MM.1S (cell line): ENCODE measurements around the gene CDKN2D.

ENCODE experiments used
- DNase-seq: peaks from one replicate; pipeline ENCODE4 v3.0.0-alpha.2; 2015
- H2AFZ ChIP-seq: fragments of 300-600 bp; sonication (generic); 2 replicates; pipeline ENCODE4 v1.6.0; 2016; ENCODE audit warnings: antibody characterized with exemption, low read length
- H3F3A ChIP-seq: fragments of 300-600 bp; sonication (generic); 2 replicates; pipeline ENCODE4 v1.6.1; 2016; ENCODE audit warnings: mild to moderate bottlenecking, antibody characterized with exemption, low read length, moderate library complexity, mixed read lengths; ENCODE audit not compliant: insufficient read depth
- H3K27ac ChIP-seq: fragments of 300-600 bp; sonication (generic); 2 replicates; pipeline ENCODE4 v1.5.1; 2016; ENCODE audit warnings: mild to moderate bottlenecking, low read length
- H3K27me3 ChIP-seq: fragments of 300-600 bp; sonication (generic); replicated peaks from 2 replicates; pipeline ENCODE4 v1.6.0; 2016; ENCODE audit warnings: low read length; ENCODE audit not compliant: insufficient read depth
- H3K36me3 ChIP-seq: fragments of 300-600 bp; sonication (generic); replicated peaks from 2 replicates; pipeline ENCODE4 v1.6.1; 2016; ENCODE audit warnings: mild to moderate bottlenecking, low read length, mixed read lengths; ENCODE audit not compliant: insufficient read depth
- H3K4me1 ChIP-seq: fragments of 300-600 bp; sonication (generic); 2 replicates; pipeline ENCODE4 v1.6.1; 2016; ENCODE audit warnings: low read length, mixed read lengths
- H3K4me2 ChIP-seq: fragments of 300-600 bp; sonication (generic); 2 replicates; pipeline ENCODE4 v1.6.0; 2016; ENCODE audit warnings: low read depth, low read length
- H3K4me3 ChIP-seq: fragments of 300-600 bp; sonication (generic); 2 replicates; pipeline ENCODE4 v1.5.1; 2016; ENCODE audit warnings: low read length, mixed read lengths
- H3K79me2 ChIP-seq: fragments of 300-600 bp; sonication (generic); 2 replicates; pipeline ENCODE4 v1.6.1; 2016; ENCODE audit warnings: mixed run types, low read length, mixed read lengths
- H3K9ac ChIP-seq: fragments of 300-600 bp; sonication (generic); 2 replicates; pipeline ENCODE4 v1.6.1; 2016; ENCODE audit warnings: low read length, mixed read lengths
- H3K9me2 ChIP-seq: fragments of 300-600 bp; sonication (generic); replicated peaks from 2 replicates; pipeline ENCODE4 v1.6.1; 2016; ENCODE audit warnings: mild to moderate bottlenecking, low read length, mixed read lengths; ENCODE audit not compliant: insufficient read depth
- H3K9me3 ChIP-seq: fragments of 300-600 bp; sonication (generic); replicated peaks from 2 replicates; pipeline ENCODE4 v1.6.1; 2016; ENCODE audit warnings: mild to moderate bottlenecking, low read length, mixed read lengths; ENCODE audit not compliant: insufficient read depth
- H4K20me1 ChIP-seq: fragments of 300-600 bp; sonication (generic); 2 replicates; pipeline ENCODE4 v1.6.1; 2016; ENCODE audit warnings: mild to moderate bottlenecking, low read length, moderate library complexity, mixed read lengths; ENCODE audit not compliant: insufficient read depth
- EZH2 ChIP-seq: fragments of 300-600 bp; sonication (generic); optimal IDR thresholded peaks from 2 replicates; pipeline ENCODE3; 2017; ENCODE audit warnings: low read depth, mild to moderate bottlenecking, antibody characterized with exemption, low read length, mixed read lengths
- EZH2phosphoT487 ChIP-seq: fragments of 300-600 bp; sonication (generic); IDR thresholded peaks from 2 replicates; pipeline ENCODE4 v1.6.1; 2018; ENCODE audit warnings: antibody characterized with exemption, low read length
- TF ChIP-seq, protein P1 (sequence below): fragments of 300-600 bp; sonication (generic); IDR thresholded peaks from 2 replicates; pipeline ENCODE4 v1.5.1; 2016; ENCODE audit warnings: antibody characterized with exemption, low read length, mixed read lengths

The CDKN2D gene

DNA sequence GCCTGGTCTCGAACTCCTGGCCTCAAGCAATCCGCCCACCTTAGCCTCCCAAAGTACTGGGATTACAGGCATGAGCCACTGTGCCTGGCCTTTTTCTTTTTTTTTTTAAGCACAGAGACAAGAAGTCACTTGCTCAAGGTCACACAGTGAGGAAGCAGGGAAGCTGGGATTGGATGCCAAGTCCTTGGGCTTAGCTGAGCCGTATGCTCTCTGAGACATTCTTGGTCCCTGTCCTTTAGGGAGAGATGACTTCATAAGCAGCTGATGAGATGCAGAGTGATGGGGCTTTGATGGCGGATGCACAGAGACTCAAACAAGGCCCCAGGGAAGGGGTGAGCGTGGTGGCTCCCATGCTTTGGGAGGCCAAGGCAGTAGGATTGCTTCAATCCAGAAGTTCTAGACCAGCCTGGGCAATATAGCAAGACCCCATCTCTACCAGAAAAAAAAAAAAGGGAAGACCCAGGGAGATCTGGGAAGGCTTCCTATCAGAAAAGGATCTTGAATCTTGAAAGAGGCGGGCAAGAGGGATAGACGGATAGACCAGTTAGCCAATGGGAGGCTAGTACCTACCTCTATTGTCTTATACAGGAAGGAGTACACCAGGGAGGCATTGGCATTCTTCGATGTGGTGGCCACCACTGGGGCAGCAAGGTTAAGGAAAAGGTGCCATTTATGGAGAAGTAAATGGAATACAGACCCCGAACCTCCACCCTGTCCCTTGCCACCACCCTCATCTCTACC, 14.4 kb upstream of the CDKN2D start:
- Histone ChIP-seq H3K9me2 (no peaks in the 10 kb centered on the region), H3K4me1 (no peaks in the 10 kb centered on the region), H3K9me3 (no peaks in the 10 kb centered on the region), H3F3A (no peaks in the 10 kb centered on the region), H2AFZ (no peak overlapping the region), H3K4me2 (no peak overlapping the region), H3K79me2 (no peaks in the 10 kb centered on the region), H4K20me1 (no peaks in the 10 kb centered on the region), H3K9ac (no peak overlapping the region), H3K27me3 (no peaks in the 10 kb centered on the region), H3K27ac (no peak overlapping the region), H3K36me3 (no peaks in the 10 kb centered on the region), H3K4me3 (no peak overlapping the region)
- no peak for DNase-seq
- TF ChIP-seq EZH2 (no peak), EZH2phosphoT487 (no peak)
- TF ChIP-seq, protein P1, sequence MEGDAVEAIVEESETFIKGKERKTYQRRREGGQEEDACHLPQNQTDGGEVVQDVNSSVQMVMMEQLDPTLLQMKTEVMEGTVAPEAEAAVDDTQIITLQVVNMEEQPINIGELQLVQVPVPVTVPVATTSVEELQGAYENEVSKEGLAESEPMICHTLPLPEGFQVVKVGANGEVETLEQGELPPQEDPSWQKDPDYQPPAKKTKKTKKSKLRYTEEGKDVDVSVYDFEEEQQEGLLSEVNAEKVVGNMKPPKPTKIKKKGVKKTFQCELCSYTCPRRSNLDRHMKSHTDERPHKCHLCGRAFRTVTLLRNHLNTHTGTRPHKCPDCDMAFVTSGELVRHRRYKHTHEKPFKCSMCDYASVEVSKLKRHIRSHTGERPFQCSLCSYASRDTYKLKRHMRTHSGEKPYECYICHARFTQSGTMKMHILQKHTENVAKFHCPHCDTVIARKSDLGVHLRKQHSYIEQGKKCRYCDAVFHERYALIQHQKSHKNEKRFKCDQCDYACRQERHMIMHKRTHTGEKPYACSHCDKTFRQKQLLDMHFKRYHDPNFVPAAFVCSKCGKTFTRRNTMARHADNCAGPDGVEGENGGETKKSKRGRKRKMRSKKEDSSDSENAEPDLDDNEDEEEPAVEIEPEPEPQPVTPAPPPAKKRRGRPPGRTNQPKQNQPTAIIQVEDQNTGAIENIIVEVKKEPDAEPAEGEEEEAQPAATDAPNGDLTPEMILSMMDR = no peak

DNA sequence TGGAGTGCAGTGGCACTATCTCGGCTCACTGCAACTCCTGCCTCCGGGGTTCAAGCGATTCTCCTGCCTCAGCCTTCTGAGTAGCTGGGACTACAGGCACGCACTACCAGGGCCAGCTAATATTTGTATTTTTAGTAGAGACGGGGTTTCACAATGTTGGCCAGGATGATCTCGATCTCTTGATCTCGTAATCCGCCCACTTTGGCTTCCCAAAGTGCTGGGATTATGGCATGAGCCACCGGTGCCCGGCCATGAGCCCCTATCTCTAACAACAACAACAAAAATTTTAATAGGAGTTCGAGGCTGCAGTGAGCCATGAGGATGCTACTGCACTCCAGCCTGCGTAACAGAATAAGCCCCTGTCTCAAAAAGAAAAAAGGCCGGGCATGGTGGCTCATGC, 13.3 kb upstream of the CDKN2D start:
- H3K36me3 ChIP-seq = no peaks in the 10 kb centered on the region
- H3K9me2 ChIP-seq = no peaks in the 10 kb centered on the region
- H3K4me2 ChIP-seq = no peak overlapping the region
- H3K4me3 ChIP-seq = no peak overlapping the region
- no peak overlapping the region for H3K27ac ChIP-seq
- DNase-seq = no peak
- H2AFZ ChIP-seq = no peak overlapping the region
- no peaks in the 10 kb centered on the region for H3K4me1 ChIP-seq
- TF ChIP-seq, protein P1 = no peak
- TF ChIP-seq EZH2phosphoT487 (no peak), EZH2 (no peak)
- H3F3A ChIP-seq = no peaks in the 10 kb centered on the region
- no peaks in the 10 kb centered on the region for H3K79me2 ChIP-seq
- H4K20me1 ChIP-seq = no peaks in the 10 kb centered on the region
- 0 out of 2 replicates have a peak, but pooled peaks cover 3% of the 10 kb centered on the region for H3K27me3 ChIP-seq
- no peaks in the 10 kb centered on the region for H3K9me3 ChIP-seq
- no peak overlapping the region for H3K9ac ChIP-seq

DNA sequence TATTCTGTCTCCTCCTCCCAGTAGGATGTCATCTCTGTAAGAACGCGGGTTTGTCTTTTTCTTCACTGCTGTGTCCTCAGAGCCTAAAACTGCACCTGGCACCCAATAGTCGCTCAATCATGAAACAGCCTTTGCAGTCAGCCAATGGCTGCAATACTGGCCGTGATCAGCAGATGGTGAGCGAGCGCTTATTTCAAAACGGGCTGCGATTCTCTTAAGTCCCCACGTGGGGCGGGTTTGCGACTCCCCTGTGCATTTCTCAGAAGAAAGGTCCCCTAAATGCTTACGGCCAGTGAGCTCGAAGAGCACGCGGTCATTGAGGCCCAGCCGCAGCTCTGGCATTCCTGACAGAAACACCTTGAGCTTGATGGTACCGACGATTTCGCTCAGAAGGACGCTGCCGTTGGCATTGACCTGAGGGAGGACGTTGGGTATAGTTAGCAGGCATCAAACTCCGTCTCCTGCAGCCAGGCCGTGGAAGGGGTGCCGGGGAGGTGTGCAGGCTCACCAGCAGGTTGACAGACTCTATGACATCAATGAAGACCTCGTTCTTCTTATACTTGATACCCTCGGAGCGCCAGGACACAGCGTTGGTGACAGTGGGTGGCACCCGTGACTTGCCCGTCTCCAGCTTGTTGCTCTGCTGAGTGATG, 12.3 kb upstream of the CDKN2D start:
- peak overlapping the region; percentile 66; the same call in 1 of the 2 replicates for H2AFZ ChIP-seq
- no peak overlapping the region for H3K9ac ChIP-seq
- H3F3A ChIP-seq = no peaks in the 10 kb centered on the region
- H3K4me3 ChIP-seq = no peak overlapping the region
- no peaks in the 10 kb centered on the region for H3K9me2 ChIP-seq
- H3K4me2 ChIP-seq = peak overlapping the region; percentile 69
- H4K20me1 ChIP-seq = no peaks in the 10 kb centered on the region
- H3K27ac ChIP-seq = no peak overlapping the region
- TF ChIP-seq, protein P1 = peak; percentile 99
- no peak for TF ChIP-seq EZH2
- no peak for TF ChIP-seq EZH2phosphoT487
- H3K27me3 ChIP-seq = 0 out of 2 replicates have a peak, but pooled peaks cover 6% of the 10 kb centered on the region
- no peaks in the 10 kb centered on the region for H3K4me1 ChIP-seq
- H3K79me2 ChIP-seq = no peaks in the 10 kb centered on the region
- H3K9me3 ChIP-seq = no peaks in the 10 kb centered on the region
- peak; percentile 95 for DNase-seq
- H3K36me3 ChIP-seq = no peaks in the 10 kb centered on the region
